Smooth muscle cell (in vitro differentiated cells): ENCODE measurements around the gene PGBD5. TPM values are rescaled to one million over a fixed set of nuclear protein-coding genes. Genes with fewer than 3 reads are reported as not detected.

Experiments
- DNase-seq: peaks from one replicate; lab custom pipeline; 2025; ENCODE audit not compliant: unreplicated experiment; lab: John Stamatoyannopoulos, UW
- H2AFZ ChIP-seq: fragments of 200-600 bp; sonication (generic); 2 replicates; pipeline ENCODE4 v1.6.0; 2016; ENCODE audit warnings: antibody characterized with exemption, low read depth, mild to moderate bottlenecking
- H3F3A ChIP-seq: fragments of 200-600 bp; sonication (generic); 2 replicates; pipeline ENCODE4 v1.6.0; 2017; ENCODE audit warnings: antibody characterized with exemption, low read depth
- H3K27ac ChIP-seq: fragments of 200-600 bp; sonication (generic); 2 replicates; pipeline ENCODE4 v1.5.1; 2016; ENCODE audit warnings: low read depth, mild to moderate bottlenecking
- H3K27me3 ChIP-seq: fragments of 200-600 bp; sonication (generic); 2 replicates; pipeline ENCODE4 v1.6.1; 2016; ENCODE audit warnings: low read depth, mild to moderate bottlenecking
- H3K36me3 ChIP-seq: fragments of 200-600 bp; sonication (generic); 2 replicates; pipeline ENCODE4 v1.5.1; 2016; ENCODE audit warnings: low read depth
- H3K4me1 ChIP-seq: fragments of 200-600 bp; sonication (generic); 2 replicates; pipeline ENCODE4 v1.5.1; 2016; ENCODE audit warnings: low read depth
- H3K4me2 ChIP-seq: fragments of 200-600 bp; sonication (generic); 2 replicates; pipeline ENCODE4 v1.6.0; 2016; ENCODE audit warnings: mild to moderate bottlenecking
- H3K4me3 ChIP-seq: fragments of 200-600 bp; sonication (generic); 2 replicates; pipeline ENCODE4 v1.5.1; 2016; ENCODE audit warnings: mild to moderate bottlenecking
- H3K79me2 ChIP-seq: fragments of 200-600 bp; sonication (generic); 2 replicates; pipeline ENCODE4 v1.6.0; 2016; ENCODE audit warnings: low read depth, mild to moderate bottlenecking
- H3K9ac ChIP-seq: fragments of 200-600 bp; sonication (generic); 2 replicates; pipeline ENCODE4 v1.6.0; 2016; ENCODE audit warnings: low read depth
- H3K9me3 ChIP-seq: fragments of 200-600 bp; sonication (generic); replicated peaks from 2 replicates; pipeline ENCODE4 v1.5.1; 2016; ENCODE audit warnings: low read depth
- H4K20me1 ChIP-seq: fragments of 200-600 bp; sonication (generic); 2 replicates; pipeline ENCODE4 v1.6.0; 2016; ENCODE audit warnings: low read depth
- WGBS: methylation state at CpG from one replicate; pipeline ENCODE4 v1.1.7; 2016; ENCODE audit warnings: low lambda C conversion rate; 5-methylcytosine and 5-hydroxymethylcytosine counted together
- polyA plus RNA-seq: library from polyadenylated mRNA; unstranded; fragments of >200 nt; fragmentation: Nextera tagmentation; extraction: Ambion mirVana; gene quantifications from 2 replicates; pipeline ENCODE4 v1.2.1, GENCODE V29; 2016
- total RNA-seq: library from RNA; depleted of rRNA; stranded (reverse); fragments of >200 nt; gene quantifications from 2 replicates; pipeline ENCODE4 v1.2.3, GENCODE V29; 2014
- TF ChIP-seq, protein P1 (sequence below): fragments of 200-600 bp; sonication (generic); IDR thresholded peaks from 2 replicates; pipeline ENCODE4 v1.5.1; 2017; ENCODE audit warnings: borderline replicate concordance, mild to moderate bottlenecking, antibody characterized with exemption; ENCODE audit not compliant: insufficient read depth, poor library complexity, severe bottlenecking

Gene PGBD5
- total and polyA plus RNA-seq, 2 experiments from 2014 or later, result 0.83 to 0.94 TPM

DNA sequence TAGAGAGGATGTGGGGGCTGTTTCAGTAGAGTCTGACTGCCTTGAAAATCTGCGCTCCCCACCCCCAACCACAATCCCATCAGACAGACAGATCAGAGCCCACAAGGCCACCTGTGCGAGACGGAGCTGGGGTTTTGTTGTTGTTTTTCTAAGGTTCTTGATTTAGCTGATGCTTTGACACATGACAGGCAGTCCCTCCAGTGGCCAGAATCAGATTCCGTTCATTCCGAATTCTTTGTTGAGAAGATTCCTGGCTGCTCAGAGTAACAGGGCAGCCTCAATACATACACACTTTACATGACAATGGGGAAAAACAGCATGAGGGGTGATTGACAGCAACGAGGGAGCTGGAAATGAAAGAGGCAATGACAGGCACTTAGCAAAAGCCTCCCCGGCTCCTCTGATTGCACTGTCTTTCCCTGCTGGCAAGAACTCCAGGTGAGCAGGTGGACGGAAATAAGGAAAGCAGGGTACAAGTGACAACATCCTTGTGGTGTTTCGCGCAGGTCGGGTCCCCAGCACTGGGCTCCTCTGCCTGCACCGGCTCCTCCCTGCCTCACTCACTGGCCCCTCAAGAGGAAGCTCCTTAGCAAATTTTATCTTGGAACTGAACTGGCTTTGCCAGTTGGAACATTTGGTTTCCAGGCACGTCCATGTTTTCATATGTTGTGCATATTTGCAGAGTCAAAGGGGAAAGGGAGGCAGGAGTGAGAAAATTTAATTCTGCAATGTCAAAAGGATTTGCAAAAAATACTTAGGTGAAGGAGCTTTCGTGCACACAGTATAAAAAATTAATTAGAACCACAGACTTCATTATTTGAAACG is 148.7 kb downstream of the PGBD5 start:
- Histone ChIP-seq H3K36me3 (peaks cover 7% of the 10 kb centered on the region), H3K4me1 (peaks cover 12% of the 10 kb centered on the region), H3K9me3 (no peaks in the 10 kb centered on the region), H3K4me2 (no peak overlapping the region), H3K4me3 (no peak overlapping the region), H3F3A (no peaks in the 10 kb centered on the region), H4K20me1 (peaks cover 23% of the 10 kb centered on the region), H3K9ac (no peak overlapping the region), H3K27me3 (no peaks in the 10 kb centered on the region), H3K27ac (no peak overlapping the region), H3K79me2 (no peaks in the 10 kb centered on the region), H2AFZ (no peak overlapping the region)
- DNase-seq, result no peak
- 58% methylated on average over 15 of the region's 15 CpGs for WGBS
- TF ChIP-seq, protein P1, sequence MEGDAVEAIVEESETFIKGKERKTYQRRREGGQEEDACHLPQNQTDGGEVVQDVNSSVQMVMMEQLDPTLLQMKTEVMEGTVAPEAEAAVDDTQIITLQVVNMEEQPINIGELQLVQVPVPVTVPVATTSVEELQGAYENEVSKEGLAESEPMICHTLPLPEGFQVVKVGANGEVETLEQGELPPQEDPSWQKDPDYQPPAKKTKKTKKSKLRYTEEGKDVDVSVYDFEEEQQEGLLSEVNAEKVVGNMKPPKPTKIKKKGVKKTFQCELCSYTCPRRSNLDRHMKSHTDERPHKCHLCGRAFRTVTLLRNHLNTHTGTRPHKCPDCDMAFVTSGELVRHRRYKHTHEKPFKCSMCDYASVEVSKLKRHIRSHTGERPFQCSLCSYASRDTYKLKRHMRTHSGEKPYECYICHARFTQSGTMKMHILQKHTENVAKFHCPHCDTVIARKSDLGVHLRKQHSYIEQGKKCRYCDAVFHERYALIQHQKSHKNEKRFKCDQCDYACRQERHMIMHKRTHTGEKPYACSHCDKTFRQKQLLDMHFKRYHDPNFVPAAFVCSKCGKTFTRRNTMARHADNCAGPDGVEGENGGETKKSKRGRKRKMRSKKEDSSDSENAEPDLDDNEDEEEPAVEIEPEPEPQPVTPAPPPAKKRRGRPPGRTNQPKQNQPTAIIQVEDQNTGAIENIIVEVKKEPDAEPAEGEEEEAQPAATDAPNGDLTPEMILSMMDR, result no peak

DNA sequence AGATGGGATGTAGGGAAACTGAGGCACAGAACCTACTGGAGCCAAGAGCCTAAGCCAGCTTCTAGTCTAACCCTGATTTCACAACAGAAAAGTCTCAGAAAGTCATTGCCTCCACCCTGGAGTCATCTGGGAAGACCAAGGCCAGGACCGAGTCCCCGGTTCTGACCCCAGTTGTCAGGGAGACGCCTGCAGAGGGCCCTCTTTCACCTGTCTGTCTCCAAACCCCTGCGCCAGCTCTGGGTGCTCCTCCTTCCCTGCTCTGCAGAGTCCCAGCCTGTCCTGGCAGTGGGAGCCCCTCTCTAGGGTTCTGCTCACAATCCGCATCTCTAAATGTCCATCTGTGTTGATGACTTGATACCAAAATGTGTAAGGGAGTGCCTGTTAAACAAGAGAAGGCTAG is 149.7 kb downstream of the PGBD5 start:
- no peak overlapping the region for H2AFZ ChIP-seq
- no peaks in the 10 kb centered on the region for H3K27me3 ChIP-seq
- no peak overlapping the region for H3K27ac ChIP-seq
- no peak for DNase-seq
- no peak overlapping the region for H3K4me3 ChIP-seq
- TF ChIP-seq, protein P1, result no peak
- H3K4me2 ChIP-seq, result no peak overlapping the region
- H4K20me1 ChIP-seq, result peaks cover 23% of the 10 kb centered on the region
- H3K36me3 ChIP-seq, result peaks cover 7% of the 10 kb centered on the region
- H3K9ac ChIP-seq, result no peak overlapping the region
- WGBS, result 92% methylated on average over 5 of the region's 5 CpGs
- peaks cover 12% of the 10 kb centered on the region for H3K4me1 ChIP-seq
- H3K9me3 ChIP-seq, result no peaks in the 10 kb centered on the region
- no peaks in the 10 kb centered on the region for H3K79me2 ChIP-seq
- H3F3A ChIP-seq, result no peaks in the 10 kb centered on the region

DNA sequence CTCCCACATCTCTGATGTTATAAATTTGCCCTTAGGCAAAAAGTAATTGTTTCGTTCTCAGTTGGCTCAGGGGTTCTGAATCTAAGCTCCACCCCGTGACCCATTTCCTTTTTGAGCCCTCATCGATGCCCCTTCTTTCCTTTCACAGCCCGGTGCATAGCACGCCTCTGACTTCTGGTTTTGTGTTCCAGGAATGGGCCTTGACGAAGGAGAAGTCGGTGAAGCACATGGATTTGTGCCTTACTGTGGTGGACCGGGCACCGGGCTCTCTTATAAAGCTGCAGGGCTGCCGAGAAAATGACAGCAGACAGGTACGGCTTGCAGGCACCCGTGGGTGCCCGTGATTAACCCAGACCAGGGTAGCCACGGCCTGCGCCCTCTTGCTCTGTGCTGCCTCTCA is 151.9 kb downstream of the PGBD5 start:
- 98% methylated on average over 15 of the region's 15 CpGs for WGBS
- no peaks in the 10 kb centered on the region for H3K27me3 ChIP-seq
- H3K9me3 ChIP-seq, result no peaks in the 10 kb centered on the region
- no peaks in the 10 kb centered on the region for H3F3A ChIP-seq
- no peak overlapping the region for H2AFZ ChIP-seq
- no peak overlapping the region for H3K4me2 ChIP-seq
- H3K36me3 ChIP-seq, result peaks cover 7% of the 10 kb centered on the region
- no peak overlapping the region for H3K4me3 ChIP-seq
- H3K9ac ChIP-seq, result no peak overlapping the region
- no peak overlapping the region for H3K27ac ChIP-seq
- no peaks in the 10 kb centered on the region for H3K79me2 ChIP-seq
- H3K4me1 ChIP-seq, result peaks cover 12% of the 10 kb centered on the region
- TF ChIP-seq, protein P1, result no peak
- no peak for DNase-seq
- H4K20me1 ChIP-seq, result peaks cover 31% of the 10 kb centered on the region
